Limb (tissue), 2 donors: ENCODE measurements around the gene VPS13C.
A peak's percentile ranks its signal among the peaks of the same experiment; 100 is the strongest.

ENCODE experiments used
- DNase-seq, 2 donors: peaks; one replicate each; pipeline ENCODE4 v3.0.0-alpha.2; 2016; ENCODE audit errors: extremely low spot score in 2 of 2

Gene VPS13C

DNA sequence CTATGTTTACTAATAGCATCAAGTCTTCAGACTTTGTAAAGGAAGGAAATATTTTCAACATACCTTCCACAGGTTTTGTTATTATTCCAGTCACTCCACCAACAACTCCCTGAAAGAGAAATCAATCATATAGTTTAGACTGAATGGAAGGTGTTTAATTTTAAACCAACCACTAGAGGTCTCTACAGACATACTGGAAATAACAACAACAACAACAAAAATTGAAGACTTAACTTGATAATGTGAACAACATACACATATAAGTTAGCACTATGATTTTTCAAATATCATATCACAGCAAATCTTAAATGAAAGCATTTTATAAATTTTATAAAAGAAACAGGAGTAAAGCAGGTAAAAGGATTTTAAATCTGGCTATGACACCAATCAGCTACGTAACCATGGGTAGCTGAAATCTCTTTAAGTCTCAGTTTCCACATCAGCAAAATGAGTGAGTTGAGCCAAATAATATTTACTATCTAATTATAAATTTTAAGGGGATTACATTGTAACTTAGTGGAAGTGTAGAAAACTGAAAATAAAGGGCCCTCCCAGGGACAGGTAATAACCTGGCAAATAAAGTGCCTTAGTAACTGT is 188.2 kb downstream of the VPS13C start:
- peak in 1 of 2 donors; percentile 44 for DNase-seq

DNA sequence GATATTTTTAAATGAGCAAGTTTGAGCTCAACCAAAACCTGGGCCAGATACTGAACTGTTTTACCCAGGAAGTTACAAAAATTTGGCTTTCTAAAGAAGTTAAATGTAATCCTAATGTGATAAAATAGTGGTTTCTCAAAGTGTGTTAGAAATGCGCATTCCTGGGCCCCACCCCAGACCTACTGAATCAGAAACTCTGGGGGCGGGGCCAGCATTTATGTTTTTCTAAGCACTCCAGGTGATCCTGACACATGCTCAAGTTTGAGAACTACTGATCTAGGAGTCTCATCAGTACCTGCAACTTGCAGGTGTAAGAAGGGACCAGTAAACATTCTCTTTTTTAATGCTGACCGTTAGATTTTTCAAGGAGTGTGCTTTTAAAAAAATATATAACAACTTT is 190.6 kb downstream of the VPS13C start:
- DNase-seq, result no peak

DNA sequence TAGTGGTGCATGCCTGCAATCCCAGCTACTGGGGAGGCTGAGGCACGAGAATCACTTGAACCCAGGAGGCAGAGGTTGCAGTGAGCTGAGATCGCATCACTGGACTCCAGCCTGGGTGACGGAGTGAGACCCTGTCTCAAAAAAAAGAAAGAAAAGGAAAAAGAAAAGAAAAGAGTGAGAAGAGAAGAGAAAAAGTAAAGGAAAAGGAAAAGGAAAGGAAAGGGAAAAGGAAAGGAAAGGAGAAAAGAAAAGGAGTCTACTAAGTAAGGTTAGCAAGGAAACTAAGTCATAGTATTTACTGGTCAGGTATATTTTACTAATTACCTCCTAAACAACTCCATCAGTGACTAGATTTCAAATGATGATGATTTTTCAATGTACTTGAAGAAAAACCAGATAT is 198.3 kb downstream of the VPS13C start:
- no peak for DNase-seq

DNA sequence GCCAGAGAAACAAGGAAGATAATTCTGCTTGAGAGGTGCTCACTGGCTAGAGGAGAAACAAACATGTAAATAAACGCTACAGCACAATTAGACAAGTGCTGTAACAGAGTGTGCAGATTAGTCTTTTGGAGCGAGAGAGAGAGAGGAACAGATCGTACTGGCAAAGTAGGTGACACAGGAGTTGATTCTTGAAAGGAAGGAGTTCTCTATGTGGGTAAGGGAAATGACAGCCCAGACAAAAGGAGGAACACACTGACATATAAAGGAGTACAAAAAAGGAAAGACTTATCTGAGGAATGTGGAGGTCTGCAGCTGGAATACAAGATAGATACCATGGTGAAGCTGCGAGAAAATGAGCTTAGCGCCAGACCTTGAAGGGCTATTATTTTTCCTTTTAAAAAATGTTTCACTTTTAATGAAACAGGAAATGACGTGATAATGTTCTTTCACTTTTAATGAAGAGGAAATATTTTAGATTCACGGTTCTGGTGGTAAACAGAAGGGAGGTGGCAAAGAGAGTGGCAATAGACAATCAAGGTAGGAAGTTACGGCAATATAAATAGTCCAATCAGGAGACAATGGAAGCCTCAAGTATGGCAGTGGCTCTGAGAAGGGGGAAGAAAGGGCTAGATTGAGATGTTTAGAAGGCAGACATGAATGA is 202.9 kb downstream of the VPS13C start:
- no peak for DNase-seq

DNA sequence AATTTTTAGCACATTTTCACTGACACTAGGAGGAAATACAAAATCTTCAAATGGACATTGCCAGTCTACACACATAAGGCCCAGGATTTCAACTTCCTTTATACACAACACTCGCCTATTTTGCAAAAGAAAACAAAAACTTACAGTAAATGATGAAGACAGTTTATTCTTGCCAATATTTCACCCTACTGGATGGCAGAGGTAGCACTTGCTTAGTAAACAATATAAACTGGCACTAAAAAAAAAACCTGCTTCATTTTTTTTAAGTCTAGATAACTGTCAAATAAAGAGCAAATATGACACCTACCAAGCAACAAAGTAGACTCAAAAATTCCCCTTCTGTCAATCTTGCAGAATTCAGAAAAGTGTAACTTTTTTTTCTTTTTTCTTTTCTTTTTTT is 204.0 kb downstream of the VPS13C start:
- no peak for DNase-seq

DNA sequence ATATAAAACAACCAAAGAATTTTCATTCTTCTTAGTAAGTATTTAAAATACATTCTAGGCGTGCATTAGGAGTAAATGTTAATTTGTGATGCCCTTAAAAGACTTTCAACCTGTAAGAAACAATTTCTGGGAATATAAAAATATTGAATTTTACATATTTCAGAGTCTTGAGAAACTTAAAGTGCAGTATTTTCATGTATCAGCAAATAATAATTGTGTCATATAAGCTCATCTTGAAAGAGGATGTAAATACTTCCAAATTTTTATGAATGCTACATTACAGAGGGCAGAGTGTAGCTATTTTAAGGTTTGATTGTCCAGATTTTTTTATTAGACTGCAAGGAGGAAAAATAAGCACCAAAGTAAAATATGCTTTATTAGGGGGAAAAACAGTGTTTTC is 207.1 kb downstream of the VPS13C start:
- no peak for DNase-seq

DNA sequence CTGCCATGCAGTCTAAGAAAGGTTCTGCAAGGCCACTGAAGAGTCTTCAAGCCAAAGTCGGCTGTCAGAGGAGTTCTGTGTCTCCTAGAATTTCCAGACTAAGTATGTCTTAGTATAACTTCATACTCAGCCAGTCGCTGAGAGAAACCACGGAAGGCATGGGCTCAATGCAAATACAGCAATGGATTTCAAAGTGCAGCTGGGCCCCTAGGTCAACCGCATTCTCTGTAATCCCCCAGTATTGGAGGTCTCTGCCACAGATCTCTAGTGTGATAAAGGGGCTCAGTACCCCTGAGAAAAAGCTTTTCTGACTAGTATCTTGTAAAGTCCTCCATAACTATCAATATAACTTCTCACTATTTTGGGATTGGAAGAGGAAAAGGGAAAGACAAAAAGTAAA is 208.3 kb downstream of the VPS13C start:
- no peak for DNase-seq

DNA sequence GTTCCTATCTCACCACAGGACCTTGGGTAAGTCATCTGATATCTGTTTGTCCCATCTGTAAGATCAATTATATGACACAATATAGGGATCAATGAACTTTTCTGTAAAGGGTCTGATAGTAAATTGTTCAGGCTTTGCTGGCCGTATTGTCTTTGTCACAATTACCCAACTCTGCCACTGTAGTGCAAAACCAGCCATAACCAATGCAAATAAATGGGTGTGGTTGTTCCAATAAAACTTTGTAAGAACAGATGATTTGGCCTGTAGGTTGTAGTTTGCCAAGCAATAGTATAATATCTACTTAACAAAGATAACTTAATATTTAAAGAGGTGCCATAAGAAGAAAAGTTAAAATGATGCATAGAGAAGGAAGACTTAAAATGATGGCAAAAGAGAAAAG is 210.8 kb downstream of the VPS13C start:
- no peak for DNase-seq

DNA sequence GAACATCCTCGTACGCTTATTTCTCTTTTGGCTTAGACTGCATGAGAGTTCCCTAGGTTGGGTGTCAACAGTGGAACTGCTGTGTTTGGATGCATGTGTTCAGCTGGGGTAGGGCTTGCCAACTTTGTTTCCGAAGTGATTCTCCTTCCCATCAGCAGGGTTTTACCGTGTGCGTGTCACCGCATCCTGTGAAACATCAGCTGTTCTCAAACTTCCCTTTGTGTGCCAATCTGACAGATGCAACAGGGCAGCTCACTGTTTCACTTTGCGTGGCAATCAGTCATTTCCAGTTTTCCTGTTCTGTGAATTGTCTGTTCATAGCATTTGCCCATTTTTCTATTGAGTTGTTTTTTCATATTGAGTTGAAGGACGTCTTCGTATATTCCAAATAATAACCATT is 218.8 kb downstream of the VPS13C start:
- no peak for DNase-seq

DNA sequence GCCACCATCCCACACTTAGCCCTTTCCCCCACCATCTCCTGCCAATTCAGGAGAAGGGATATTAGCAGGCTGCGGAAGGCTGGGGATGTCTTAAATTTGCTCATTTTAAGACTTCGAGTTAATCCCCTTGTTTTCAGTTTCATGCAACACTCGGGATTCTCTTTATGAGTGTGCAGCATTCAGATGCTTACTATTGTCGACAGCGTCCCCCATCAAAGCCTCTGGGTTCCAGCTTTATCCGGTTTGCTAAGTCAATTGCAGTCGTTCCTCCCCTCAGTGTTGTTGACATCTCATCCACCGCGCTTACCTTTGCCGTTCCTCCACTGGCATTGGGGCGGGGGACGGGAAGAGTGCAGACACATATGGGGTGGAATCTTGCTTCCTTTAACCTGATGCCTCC is 220.2 kb downstream of the VPS13C start:
- no peak for DNase-seq

DNA sequence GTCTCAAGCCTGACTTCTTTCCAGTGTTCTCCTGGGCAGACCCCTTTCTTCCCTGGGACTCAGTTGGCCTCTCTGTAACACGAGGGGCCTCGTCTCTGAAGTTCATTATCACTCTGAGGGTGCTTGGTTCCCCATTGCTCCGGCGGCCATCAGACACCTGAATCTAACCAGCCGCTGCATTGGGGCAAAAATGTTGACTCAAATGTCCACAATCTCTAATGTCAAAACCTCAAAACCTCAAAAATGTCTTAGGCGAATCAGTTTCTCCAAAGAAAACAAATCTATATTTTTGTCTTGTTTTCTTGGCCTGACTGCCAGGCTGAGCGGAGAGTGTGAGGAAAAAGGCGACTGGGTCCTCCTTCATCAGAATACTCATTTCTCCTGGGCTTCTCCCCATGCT is 220.7 kb downstream of the VPS13C start:
- DNase-seq, result no peak

DNA sequence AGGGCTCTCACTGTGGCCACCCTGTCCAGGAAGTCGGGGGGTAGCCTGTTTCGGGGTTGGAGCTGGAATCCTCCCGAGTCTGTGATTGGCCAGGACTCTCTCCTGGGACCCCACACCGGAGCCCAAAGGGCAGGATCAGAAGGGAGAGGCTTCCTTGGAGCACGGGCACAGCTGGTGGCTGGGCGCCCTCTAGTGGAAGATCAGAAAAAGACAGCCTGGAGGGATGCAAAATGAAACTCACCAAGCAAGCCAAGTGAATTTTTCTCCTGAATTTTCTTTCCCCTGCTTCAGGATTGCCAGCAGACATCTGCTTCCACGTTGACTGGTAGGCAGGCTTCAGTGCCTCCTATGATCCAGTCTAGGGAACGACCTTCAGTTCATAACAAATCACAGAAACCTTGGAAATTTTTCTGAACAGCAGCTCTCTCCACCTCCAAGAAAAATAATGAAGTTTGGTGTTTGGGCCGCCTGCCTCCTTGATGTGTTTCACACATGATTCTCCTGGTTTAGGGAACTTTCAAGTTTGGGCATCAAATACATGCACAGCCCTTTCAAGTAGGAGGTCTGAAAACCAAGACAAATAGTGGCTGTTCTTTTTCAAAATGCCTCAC is 224.6 kb downstream of the VPS13C start:
- DNase-seq, result peak; percentile 81 to 85

DNA sequence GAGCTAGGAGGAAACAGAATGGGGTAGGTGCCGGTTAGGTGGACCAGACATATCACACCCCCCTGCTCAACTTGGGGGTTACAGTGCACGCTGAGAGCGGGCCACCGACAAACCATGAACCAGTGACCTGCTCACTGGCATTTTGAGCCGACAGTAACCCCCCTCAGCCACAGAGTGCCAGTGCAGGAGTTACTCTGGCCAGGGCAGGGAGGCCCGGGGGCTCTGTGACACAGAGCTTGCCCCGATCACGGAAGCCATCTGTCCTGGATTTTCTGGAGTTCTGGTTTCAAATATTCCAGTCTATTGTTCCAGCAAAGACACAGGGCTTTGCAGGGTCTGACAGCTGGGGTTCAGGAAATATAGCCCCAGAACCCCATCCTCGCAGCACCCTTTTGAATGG is 225.2 kb downstream of the VPS13C start:
- DNase-seq, result no peak

DNA sequence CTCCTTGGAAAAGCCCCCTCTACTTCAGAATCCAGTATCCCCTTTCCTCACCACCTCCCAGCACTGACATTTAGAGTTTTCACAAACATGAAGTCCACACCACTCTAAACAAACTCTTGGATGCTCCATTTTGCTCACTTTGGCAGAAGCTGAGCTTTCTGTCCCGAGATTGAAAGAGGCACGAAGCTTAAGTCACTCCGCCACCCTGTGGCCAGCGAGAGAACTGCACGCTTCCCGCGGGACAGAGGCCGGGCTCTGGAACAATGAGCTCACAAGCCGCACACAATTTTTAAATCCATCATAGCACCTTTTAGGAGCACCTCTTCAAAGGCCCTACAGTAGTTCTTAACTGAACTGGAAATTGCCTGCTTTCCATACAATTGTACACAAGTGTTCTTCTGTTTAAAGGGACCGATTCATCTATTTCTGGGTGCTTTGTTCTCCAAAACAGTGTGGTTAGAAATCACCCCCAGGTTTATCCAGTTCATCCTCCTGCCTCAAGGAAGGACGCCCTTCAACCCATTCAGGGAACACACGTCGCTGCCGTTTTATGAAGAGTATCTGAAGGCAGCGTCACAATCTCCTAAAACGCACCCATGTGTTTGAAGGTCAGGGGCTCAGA is 226.1 kb downstream of the VPS13C start:
- peak; percentile 72 to 91 for DNase-seq

DNA sequence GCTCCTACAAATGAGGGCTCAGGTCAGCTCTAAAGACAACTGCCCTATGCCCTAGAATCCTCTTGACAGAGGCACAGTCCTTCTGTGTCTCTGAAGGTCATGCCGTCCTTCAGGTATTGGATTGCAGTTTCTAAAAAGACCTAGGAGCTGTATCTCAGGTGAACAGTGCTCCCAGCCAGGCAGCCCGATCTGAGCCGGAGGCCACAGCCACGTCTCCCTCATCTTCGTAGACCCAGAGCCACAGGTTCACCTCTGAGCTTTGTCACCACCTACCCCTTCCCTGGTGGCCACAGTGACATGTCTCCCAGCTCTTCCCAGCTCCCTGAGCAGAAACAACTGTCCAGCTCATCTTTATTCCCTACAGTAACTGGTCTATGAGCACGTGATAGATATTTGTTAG is 228.0 kb downstream of the VPS13C start:
- no peak for DNase-seq

DNA sequence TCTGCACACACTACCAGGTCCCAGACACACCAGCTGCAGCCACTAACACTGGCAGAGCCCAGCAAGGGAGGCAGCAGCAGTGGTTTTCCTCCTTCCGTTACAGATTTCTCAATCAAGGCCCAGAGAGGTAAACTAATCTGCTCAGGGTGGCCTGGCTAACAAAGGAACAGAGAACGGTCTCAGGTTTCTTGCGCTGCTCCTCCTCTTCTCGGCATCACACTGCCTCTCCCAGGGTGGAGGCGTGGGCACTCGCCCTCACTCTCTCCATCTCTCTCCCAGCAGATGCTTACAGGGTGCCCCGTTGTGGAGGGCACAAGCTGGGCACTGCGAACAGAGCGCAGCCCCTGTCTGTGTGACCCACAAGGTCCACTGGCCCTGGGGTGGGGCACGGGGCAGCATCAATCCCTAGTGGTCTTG is 228.7 kb downstream of the VPS13C start:
- no peak for DNase-seq

DNA sequence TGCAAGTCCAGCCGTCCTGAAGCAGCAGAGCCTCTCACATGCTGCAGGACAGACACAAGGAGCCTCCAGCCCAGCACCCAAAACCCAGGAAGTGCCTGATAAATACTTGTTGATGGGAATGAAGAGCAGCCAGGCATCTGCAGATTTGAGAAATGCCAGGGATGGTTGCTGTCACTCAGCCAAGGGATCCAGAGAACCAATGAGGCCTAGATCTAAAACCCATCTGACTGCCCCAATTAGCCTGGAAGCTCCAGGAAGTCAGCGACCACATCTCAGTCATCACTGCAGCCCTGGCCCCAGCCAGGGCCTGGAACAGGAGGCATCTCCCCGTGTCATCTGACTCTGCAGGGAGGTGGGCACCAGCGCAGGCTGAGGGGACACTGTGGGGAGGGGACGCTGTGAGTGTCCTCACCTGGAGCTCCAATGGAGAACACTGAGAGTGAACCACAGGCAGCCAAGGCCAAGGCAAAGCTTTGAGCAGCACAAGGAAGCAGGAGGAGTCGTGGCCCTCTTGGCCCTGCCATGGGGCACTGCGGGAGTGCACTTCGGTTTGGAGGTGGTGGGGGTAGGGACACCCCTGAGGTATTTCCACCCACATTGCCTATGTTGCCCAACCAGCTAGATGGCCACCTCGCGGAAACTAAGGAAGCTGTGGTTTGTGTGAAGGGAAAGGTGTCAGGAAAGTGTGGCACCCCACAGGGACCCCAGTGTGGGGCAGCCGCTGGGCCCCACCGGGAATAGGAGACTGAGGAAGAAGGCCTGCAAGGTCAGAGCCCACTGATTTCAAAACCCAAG is 229.5 kb downstream of the VPS13C start:
- DNase-seq, result no peak

DNA sequence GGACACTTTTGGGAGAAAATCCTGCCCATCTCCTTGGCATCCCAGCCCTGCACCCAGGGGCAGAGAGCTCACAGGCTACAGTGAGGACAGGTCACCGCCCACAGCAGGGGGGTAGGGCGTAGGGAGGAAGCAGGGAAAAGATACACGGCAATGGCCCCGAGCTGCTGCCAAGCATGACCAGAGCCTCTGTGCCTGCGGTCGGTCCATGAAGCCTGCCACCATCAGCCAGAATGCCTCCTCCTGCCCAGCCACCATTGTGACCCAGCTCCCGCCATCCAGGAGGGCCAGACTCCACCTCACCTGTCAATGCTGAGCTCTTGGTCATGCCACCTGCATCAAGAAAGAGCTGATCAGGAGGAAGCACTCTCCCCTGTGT is 230.7 kb downstream of the VPS13C start:
- DNase-seq, result no peak

DNA sequence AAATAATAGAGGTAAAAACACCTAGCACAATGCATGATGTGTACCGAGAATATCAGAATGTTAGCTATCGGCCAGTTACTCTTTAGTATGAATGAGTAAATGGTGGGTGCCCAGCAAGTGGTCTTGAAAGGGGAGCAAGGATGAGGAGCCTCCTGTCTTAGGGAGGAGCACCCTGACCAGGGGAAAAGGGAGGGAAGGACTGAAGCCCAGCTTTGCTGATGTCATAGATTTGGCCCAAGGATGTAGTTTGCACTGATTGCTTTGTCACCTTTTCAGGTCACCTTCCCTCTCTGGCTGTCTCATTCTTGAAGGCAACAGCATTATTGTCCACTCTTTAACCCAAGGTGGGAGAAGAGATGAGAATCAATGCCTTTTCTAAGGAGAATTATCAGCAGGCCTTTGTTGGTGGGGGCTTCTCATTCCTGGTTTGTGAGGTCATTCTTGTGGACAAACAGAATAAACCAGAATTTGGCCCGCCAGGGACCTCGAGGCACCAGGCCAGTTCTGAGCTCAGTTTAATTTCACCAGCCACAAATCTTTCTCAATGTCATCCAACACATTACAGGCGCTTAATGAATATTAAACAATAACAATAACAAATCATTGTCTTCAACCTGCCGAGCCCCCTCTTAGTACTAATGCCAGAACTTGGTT is 231.3 kb downstream of the VPS13C start:
- no peak for DNase-seq

DNA sequence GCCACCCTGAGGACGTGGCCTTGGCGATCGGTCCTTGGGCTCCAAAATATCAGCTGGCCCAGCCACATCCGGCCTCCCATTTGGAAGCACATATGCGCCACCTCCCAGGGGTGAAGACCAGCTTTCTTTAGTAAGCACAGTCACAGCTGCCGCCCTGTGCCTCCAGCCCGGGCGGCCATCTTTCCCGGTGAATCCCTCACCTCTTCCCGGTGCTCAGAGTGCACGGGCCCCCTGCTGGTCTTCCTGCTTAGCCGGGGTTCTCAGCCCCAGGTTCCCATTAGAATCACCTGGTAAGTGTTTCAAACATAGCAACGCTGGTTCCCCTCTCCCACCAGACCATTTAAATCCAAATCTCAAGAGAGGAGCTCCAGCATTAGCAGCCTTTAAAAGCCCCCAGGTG is 232.2 kb downstream of the VPS13C start:
- no peak for DNase-seq

DNA sequence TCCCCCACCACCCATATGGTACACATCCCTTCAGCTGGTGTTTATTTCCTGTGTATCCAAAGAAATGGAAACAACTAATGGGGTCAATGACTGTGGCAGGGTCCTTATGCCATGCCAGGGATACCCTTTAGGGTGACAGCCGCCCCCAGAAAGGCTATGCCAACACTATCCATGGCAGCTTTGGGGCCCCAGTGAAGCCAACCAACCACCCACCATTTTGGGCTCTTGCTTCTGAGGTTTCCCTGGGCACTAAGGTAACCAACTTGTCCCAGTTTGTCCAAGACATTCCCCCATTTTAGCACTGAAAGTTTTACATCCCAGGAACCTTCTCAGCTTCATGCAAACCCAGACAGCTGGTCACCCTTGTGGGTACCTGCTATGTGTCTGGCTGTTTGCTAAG is 233.1 kb downstream of the VPS13C start:
- DNase-seq, result no peak

DNA sequence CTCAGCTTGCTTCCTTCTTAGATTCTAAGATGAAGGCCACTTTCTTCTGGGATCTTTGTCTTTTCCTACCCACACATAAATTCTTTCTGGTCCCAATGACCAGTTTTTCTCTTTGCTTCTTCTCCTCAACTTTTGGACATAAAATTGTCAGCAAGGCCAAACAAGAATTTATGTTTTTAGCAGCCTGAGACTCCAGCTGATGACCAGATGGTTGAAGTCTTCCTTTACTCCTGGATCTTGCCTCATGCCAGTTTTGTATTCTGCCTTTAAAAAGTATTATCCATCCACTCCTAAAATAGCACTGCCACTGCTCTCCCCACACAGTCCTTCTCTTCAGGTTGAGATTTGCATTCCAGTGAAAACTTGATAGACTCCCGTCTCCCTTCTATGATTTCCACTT is 236.0 kb downstream of the VPS13C start:
- no peak for DNase-seq
